CD14-positive monocyte (primary cell): ENCODE measurements around the gene TOR1AIP2. TPM values are rescaled to one million over a fixed set of nuclear protein-coding genes. Genes with fewer than 3 reads are reported as not detected.

Source experiments
- DNase-seq, 3 donors: peaks; one replicate each; pipeline ENCODE4 v3.0.0-alpha.2; 2011 to 2022
- H2AFZ ChIP-seq: 2 replicates; pipeline ENCODE4 v1.6.0; 2012; ENCODE audit warnings: mild to moderate bottlenecking, low read depth, low read length, inconsistent platforms; ENCODE audit not compliant: insufficient read depth, poor library complexity, severe bottlenecking
- H3K27ac ChIP-seq, 2 donors: 1 replicate in 1 of 2; 2 replicates in 1 of 2; pipeline ENCODE4 v1.5.1; 2012 to 2013; ENCODE audit warnings: low read length in 2 of 2, control low read depth in 1 of 2, inconsistent platforms in 1 of 2, low read depth in 1 of 2, mild to moderate bottlenecking in 1 of 2
- H3K27me3 ChIP-seq, 2 donors: one replicate each; pipeline versions ENCODE4 v1.6.0 to v1.6.1; 2011 to 2013; ENCODE audit warnings: low read length in 2 of 2; ENCODE audit not compliant: control insufficient read depth in 2 of 2, insufficient read depth in 2 of 2
- H3K36me3 ChIP-seq, 2 donors: replicated peaks in 1 of 2; 1 replicate in 1 of 2; 2 replicates in 1 of 2; pipeline versions ENCODE4 v1.5.1 to v1.6.1; 2012 to 2013; ENCODE audit warnings: low read length in 2 of 2, control low read depth in 1 of 2, inconsistent platforms in 1 of 2, mild to moderate bottlenecking in 1 of 2; ENCODE audit not compliant: insufficient read depth in 2 of 2, control insufficient read depth in 1 of 2
- H3K4me1 ChIP-seq, 2 donors: 1 replicate in 1 of 2; 2 replicates in 1 of 2; pipeline versions ENCODE4 v1.5.1 to v1.6.1; 2012 to 2013; ENCODE audit warnings: low read length in 2 of 2, control low read depth in 1 of 2, inconsistent platforms in 1 of 2, mild to moderate bottlenecking in 1 of 2, moderate library complexity in 1 of 2; ENCODE audit not compliant: insufficient read depth in 2 of 2, control insufficient read depth in 1 of 2
- H3K4me2 ChIP-seq: replicated peaks from 2 replicates; pipeline ENCODE3; 2012; ENCODE audit warnings: low read length, moderate library complexity, mild to moderate bottlenecking; ENCODE audit not compliant: poor library complexity, severe bottlenecking; ENCODE audit errors: extremely low read depth
- H3K4me3 ChIP-seq, 3 experiments: fragments of 200-600 bp in 1 of 3; sonication (generic) in 1 of 3; replicated peaks in 1 of 3; 1 replicate in 2 of 3; 2 replicates in 1 of 3; pipeline ENCODE4 v1.5.1; 2011 to 2013; ENCODE audit warnings: low read length in 3 of 3, mild to moderate bottlenecking in 3 of 3, control low read depth in 2 of 3, low read depth in 2 of 3, inconsistent platforms in 1 of 3, moderate library complexity in 1 of 3
- H3K79me2 ChIP-seq: 2 replicates; pipeline ENCODE4 v1.6.0; 2012; ENCODE audit warnings: mild to moderate bottlenecking, control low read depth, inconsistent platforms, low read length, moderate library complexity; ENCODE audit not compliant: insufficient read depth
- H3K9ac ChIP-seq: 2 replicates; pipeline ENCODE4 v1.6.0; 2017; ENCODE audit warnings: low read length, mild to moderate bottlenecking; ENCODE audit not compliant: insufficient read depth, poor library complexity, severe bottlenecking
- H3K9me3 ChIP-seq, 2 donors: replicated peaks in 1 of 2; 1 replicate in 1 of 2; 2 replicates in 1 of 2; pipeline versions ENCODE4 v1.5.1 to v1.6.1; 2012 to 2013; ENCODE audit warnings: low read length in 2 of 2, control low read depth in 1 of 2; ENCODE audit not compliant: control insufficient read depth in 1 of 2, insufficient read depth in 1 of 2
- H4K20me1 ChIP-seq: 2 replicates; pipeline ENCODE4 v1.6.0; 2012; ENCODE audit warnings: mild to moderate bottlenecking, low read length, control low read depth, moderate library complexity; ENCODE audit not compliant: insufficient read depth
- H3K27ac Mint-ChIP-seq, 7 donors: one replicate each; pipeline ENCODE4 v1.8.0; 2020; ENCODE audit warnings: mild to moderate bottlenecking in 7 of 7, mixed read lengths in 7 of 7, moderate library complexity in 6 of 7, inconsistent platforms in 2 of 7
- H3K27me3 Mint-ChIP-seq, 3 donors: one replicate each; pipeline ENCODE4 v1.8.0; 2021 to 2022; ENCODE audit warnings: low read depth in 3 of 3, mild to moderate bottlenecking in 3 of 3, mixed read lengths in 3 of 3, moderate library complexity in 3 of 3, inconsistent platforms in 1 of 3
- H3K36me3 Mint-ChIP-seq, 2 donors: one replicate each; pipeline ENCODE4 v1.8.0; 2020; ENCODE audit warnings: mixed read lengths in 2 of 2, inconsistent platforms in 1 of 2, mild to moderate bottlenecking in 1 of 2
- H3K4me1 Mint-ChIP-seq: one replicate; pipeline ENCODE4 v1.8.0; 2020; ENCODE audit warnings: mild to moderate bottlenecking, mixed read lengths
- H3K4me3 Mint-ChIP-seq, 2 donors: one replicate each; pipeline ENCODE4 v1.8.0; 2020; ENCODE audit warnings: mild to moderate bottlenecking in 2 of 2, mixed read lengths in 2 of 2, moderate library complexity in 1 of 2
- H3K9me3 Mint-ChIP-seq, 7 donors: one replicate each; pipeline ENCODE4 v1.8.0; 2020 to 2022; ENCODE audit warnings: mixed read lengths in 7 of 7, mild to moderate bottlenecking in 6 of 7, moderate library complexity in 6 of 7, inconsistent platforms in 2 of 7
- CTCF ChIP-seq: fragments of 200-600 bp; IDR thresholded peaks from one replicate; pipeline ENCODE4 v1.8.0; 2022; ENCODE audit warnings: antibody characterized with exemption, mild to moderate bottlenecking
- WGBS: methylation state at CpG from one replicate; pipeline ENCODE4 v1.1.5; 2013; ENCODE audit warnings: missing lambda C conversion rate; ENCODE audit not compliant: insufficient coverage; 5-methylcytosine and 5-hydroxymethylcytosine counted together
- intact Hi-C, 2 donors: fragments of 100-400 bp; cut with micrococcal nuclease; formaldehyde crosslinking; loops; one replicate each; pipeline versions ENCODE4 v1.15.0 to v1.15.1; 2023
- polyA plus RNA-seq, 3 donors: library from polyadenylated mRNA; depleted of rRNA in 1 of 3; unstranded in 2 of 3; stranded (reverse) in 1 of 3; fragments of 300-500 nt in 2 of 3; fragments of >200 nt in 1 of 3; fragmentation: Illumina TruSeq in 2 of 3; gene quantifications; 1 replicate in 2 of 3; 2 replicates in 1 of 3; pipeline ENCODE4 v1.2.3, GENCODE V29; 2012 to 2021

TOR1AIP2 gene
- polyA plus RNA-seq, 3 donors = 9.9 to 21.5 (median 20.5) TPM

- H3K9me3 Mint-ChIP-seq = peaks cover 0 to 1% (median 0%) of the 10 kb centered on the region in 7 donors
- Histone ChIP-seq H3K9ac (no peak overlapping the region), H3K27ac (no peak overlapping the region), H3K79me2 (no peaks in the 10 kb centered on the region), H3K9me3 (no peaks in the 10 kb centered on the region), H3K27me3 (no peaks in the 10 kb centered on the region), H3K4me1 (no peaks in the 10 kb centered on the region), H3K4me3 (no peak overlapping the region), H4K20me1 (no peaks in the 10 kb centered on the region), H3K36me3 (no peaks in the 10 kb centered on the region), H3K4me2 (no peak overlapping the region), H2AFZ (no peak overlapping the region)
- H3K27me3 Mint-ChIP-seq = peaks cover 0 to 3% (median 2%) of the 10 kb centered on the region in 3 donors
- WGBS = 86% methylated on average over 1 of the region's 10 CpGs
- no peak for TF ChIP-seq CTCF
- peaks cover 7% of the 10 kb centered on the region for H3K4me1 Mint-ChIP-seq
- intact Hi-C loops = no loop called here
- no peak for DNase-seq
- no peak overlapping the region for H3K27ac Mint-ChIP-seq
- no peak overlapping the region for H3K4me3 Mint-ChIP-seq
- H3K36me3 Mint-ChIP-seq = no peaks in the 10 kb centered on the region
Measured at GRCh38 chr1:179798213-179798863, 79.3 kb downstream of the TOR1AIP2 start.

- Mint-ChIP-seq H3K9me3 (peaks cover 0 to 1% (median 0%) of the 10 kb centered on the region in 7 donors), H3K4me1 (peaks cover 7% of the 10 kb centered on the region), H3K4me3 (no peak overlapping the region), H3K27me3 (peaks cover 0 to 3% (median 1%) of the 10 kb centered on the region in 3 donors), H3K27ac (no peak overlapping the region), H3K36me3 (no peaks in the 10 kb centered on the region)
- 38% methylated on average over 1 of the region's 4 CpGs for WGBS
- intact Hi-C loops = no loop called here
- Histone ChIP-seq H4K20me1 (no peaks in the 10 kb centered on the region), H3K4me1 (no peaks in the 10 kb centered on the region), H3K4me2 (no peak overlapping the region), H3K27me3 (no peaks in the 10 kb centered on the region), H3K79me2 (no peaks in the 10 kb centered on the region), H2AFZ (no peak overlapping the region), H3K36me3 (no peaks in the 10 kb centered on the region), H3K27ac (no peak overlapping the region), H3K4me3 (no peak overlapping the region), H3K9ac (no peak overlapping the region), H3K9me3 (no peaks in the 10 kb centered on the region)
- no peak for TF ChIP-seq CTCF
- no peak for DNase-seq
Measured at GRCh38 chr1:179794669-179795068, 82.9 kb downstream of the TOR1AIP2 start.
